Loucy (cell line): Measurements from ENCODE around the gene SRRM3.
A peak's percentile ranks its signal among the peaks of the same experiment; 100 is the strongest.

Experiments used
- H2AFZ ChIP-seq: fragments of 200-600 bp; sonication (generic); 2 replicates; pipeline ENCODE4 v1.6.0; 2016; ENCODE audit warnings: antibody characterized with exemption, mild to moderate bottlenecking, low read length, moderate library complexity
- H3F3A ChIP-seq: fragments of 200-600 bp; 2 replicates; pipeline ENCODE4 v1.6.0; 2016; ENCODE audit warnings: antibody characterized with exemption, low read depth, mild to moderate bottlenecking
- H3K27me3 ChIP-seq: fragments of 200-600 bp; sonication (generic); 2 replicates; pipeline ENCODE4 v1.6.1; 2014; ENCODE audit warnings: low read length, mild to moderate bottlenecking; ENCODE audit not compliant: insufficient read depth, poor library complexity, severe bottlenecking
- H3K36me3 ChIP-seq: fragments of 200-600 bp; sonication (generic); 2 replicates; pipeline ENCODE4 v1.6.1; 2016; ENCODE audit warnings: low read length; ENCODE audit not compliant: insufficient read depth
- H3K4me1 ChIP-seq: fragments of 200-600 bp; sonication (generic); 2 replicates; pipeline ENCODE4 v1.5.1; 2014; ENCODE audit warnings: low read length, mild to moderate bottlenecking; ENCODE audit not compliant: insufficient read depth, poor library complexity, severe bottlenecking
- H3K4me2 ChIP-seq: fragments of 200-600 bp; sonication (generic); 2 replicates; pipeline ENCODE4 v1.6.0; 2014; ENCODE audit warnings: antibody characterized with exemption, low read length, low read depth, mild to moderate bottlenecking; ENCODE audit not compliant: poor library complexity, severe bottlenecking
- H3K4me3 ChIP-seq: fragments of 200-600 bp; sonication (generic); 2 replicates; pipeline ENCODE4 v1.5.1; 2014; ENCODE audit warnings: low read length, mild to moderate bottlenecking, mixed read lengths; ENCODE audit not compliant: poor library complexity, severe bottlenecking
- H3K79me2 ChIP-seq: fragments of 200-600 bp; sonication (generic); 2 replicates; pipeline ENCODE4 v1.6.1; 2014; ENCODE audit warnings: low read length; ENCODE audit not compliant: insufficient read depth
- H3K9ac ChIP-seq: fragments of 200-600 bp; sonication (generic); 2 replicates; pipeline ENCODE4 v1.6.0; 2014; ENCODE audit warnings: mild to moderate bottlenecking, low read depth, low read length, moderate library complexity; ENCODE audit not compliant: poor library complexity, severe bottlenecking
- H3K9me2 ChIP-seq: fragments of 200-600 bp; sonication (generic); replicated peaks from 2 replicates; pipeline ENCODE4 v1.6.1; 2016; ENCODE audit warnings: low read depth, low read length, mixed read lengths
- H3K9me3 ChIP-seq: fragments of 200-600 bp; sonication (generic); 2 replicates; pipeline ENCODE4 v1.6.1; 2014; ENCODE audit warnings: mild to moderate bottlenecking, antibody characterized with exemption, low read length, low read depth; ENCODE audit not compliant: insufficient read depth
- H4K20me1 ChIP-seq: fragments of 200-600 bp; sonication (generic); 2 replicates; pipeline ENCODE4 v1.6.0; 2014; ENCODE audit warnings: antibody characterized with exemption, low read length, mild to moderate bottlenecking; ENCODE audit not compliant: insufficient read depth, poor library complexity, severe bottlenecking
- CTCF ChIP-seq: fragments of 200-600 bp; sonication (generic); conservative IDR thresholded peaks from 2 replicates; pipeline ENCODE4 v1.5.1; 2014; ENCODE audit warnings: mild to moderate bottlenecking, antibody characterized with exemption, low read length
- EZH2phosphoT487 ChIP-seq: fragments of 200-600 bp; IDR thresholded peaks from 2 replicates; pipeline ENCODE4 v1.6.1; 2018; ENCODE audit warnings: antibody characterized with exemption, mild to moderate bottlenecking, moderate library complexity, borderline replicate concordance

Gene SRRM3

GRCh38 chr7:76326646-76327233, 125.0 kb downstream of the SRRM3 start:
- H3K27me3 ChIP-seq: no peaks in the 10 kb centered on the region
- H3K9me2 ChIP-seq: no peaks in the 10 kb centered on the region
- H3K4me2 ChIP-seq: peak overlapping the region; percentile 68
- peak overlapping the region; percentile 21 for H3K9ac ChIP-seq
- no peak overlapping the region for H2AFZ ChIP-seq
- H3K79me2 ChIP-seq: peaks cover 66% of the 10 kb centered on the region
- H3K36me3 ChIP-seq: peaks cover 66% of the 10 kb centered on the region
- H3K9me3 ChIP-seq: no peaks in the 10 kb centered on the region
- peaks cover 27% of the 10 kb centered on the region for H3K4me1 ChIP-seq
- TF ChIP-seq EZH2phosphoT487 (no peak), CTCF (no peak)
- H3F3A ChIP-seq: peaks cover 17% of the 10 kb centered on the region
- peak overlapping the region; percentile 39 for H3K4me3 ChIP-seq
- H4K20me1 ChIP-seq: peaks cover 60% of the 10 kb centered on the region

- H3K9me3 ChIP-seq: no peaks in the 10 kb centered on the region
- peak overlapping the region; percentile 68 for H3K4me2 ChIP-seq
- peak overlapping the region; percentile 37 for H3K9ac ChIP-seq
- no peaks in the 10 kb centered on the region for H3K27me3 ChIP-seq
- H2AFZ ChIP-seq: no peak overlapping the region
- peaks cover 66% of the 10 kb centered on the region for H3K36me3 ChIP-seq
- no peaks in the 10 kb centered on the region for H3K9me2 ChIP-seq
- H3K79me2 ChIP-seq: peaks cover 74% of the 10 kb centered on the region
- H3F3A ChIP-seq: peaks cover 17% of the 10 kb centered on the region
- peaks cover 27% of the 10 kb centered on the region for H3K4me1 ChIP-seq
- H3K4me3 ChIP-seq: peak overlapping the region; percentile 39
- TF ChIP-seq EZH2phosphoT487 (no peak), CTCF (no peak)
- H4K20me1 ChIP-seq: peaks cover 69% of the 10 kb centered on the region
These were observed 125.9 kb downstream of the SRRM3 start for GRCh38 chr7:76327610-76328009.

GRCh38 chr7:76328389-76328788, 126.7 kb downstream of the SRRM3 start:
- TF ChIP-seq CTCF (no peak), EZH2phosphoT487 (no peak)
- H3F3A ChIP-seq: peaks cover 17% of the 10 kb centered on the region

More at GRCh38 chr7:76328389-76328788, 126.7 kb downstream of the SRRM3 start:
- Histone ChIP-seq H3K9me3 (no peaks in the 10 kb centered on the region), H4K20me1 (peaks cover 76% of the 10 kb centered on the region), H3K4me1 (peaks cover 27% of the 10 kb centered on the region), H3K79me2 (peaks cover 82% of the 10 kb centered on the region), H3K36me3 (peaks cover 69% of the 10 kb centered on the region), H3K9ac (peak overlapping the region; percentile 37), H3K9me2 (no peaks in the 10 kb centered on the region), H2AFZ (no peak overlapping the region), H3K27me3 (no peaks in the 10 kb centered on the region), H3K4me2 (peak overlapping the region; percentile 65), H3K4me3 (peak overlapping the region; percentile 32)
